Keratinocyte (primary cell): Measurements from ENCODE around the gene L3MBTL4.

Experiments
- EZH2 ChIP-seq: IDR thresholded peaks from one replicate; pipeline ENCODE4 v1.6.1; 2012; ENCODE audit warnings: inconsistent platforms, mild to moderate bottlenecking, low read length, moderate library complexity
- TF ChIP-seq, protein P1 (sequence below), 3 experiments: IDR thresholded peaks in 1 of 3; conservative IDR thresholded peaks in 1 of 3; optimal IDR thresholded peaks in 1 of 3; 2 replicates in 2 of 3; 3 replicates in 1 of 3; pipeline versions ENCODE3 to v1.5.1; 2011; ENCODE audit warnings: low read length in 3 of 3, mild to moderate bottlenecking in 3 of 3, moderate library complexity in 2 of 3, control low read depth in 1 of 3, inconsistent platforms in 1 of 3; ENCODE audit not compliant: insufficient read depth in 2 of 3; ENCODE audit errors: extremely low read depth in 1 of 3

DNA sequence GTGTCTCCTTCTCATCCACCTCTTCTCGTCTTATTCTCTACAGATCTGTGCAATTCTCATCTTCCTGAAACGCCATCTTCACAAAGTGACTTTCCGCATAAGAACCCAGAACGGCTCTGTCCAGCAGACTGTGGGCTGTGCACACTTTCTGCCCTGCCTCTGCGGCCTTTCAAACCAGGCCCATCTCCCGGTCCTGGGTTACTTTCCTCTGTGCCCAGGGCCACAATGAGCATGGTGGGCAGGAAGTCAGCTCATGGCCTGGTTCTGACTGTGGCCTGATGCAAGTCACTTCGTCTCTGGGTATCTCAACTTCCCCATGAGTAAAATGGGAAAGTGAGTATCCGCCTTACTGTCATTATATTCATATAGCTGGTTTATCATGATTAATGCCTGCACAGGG is 447.7 kb downstream of the L3MBTL4 start:
- TF ChIP-seq, protein P1, sequence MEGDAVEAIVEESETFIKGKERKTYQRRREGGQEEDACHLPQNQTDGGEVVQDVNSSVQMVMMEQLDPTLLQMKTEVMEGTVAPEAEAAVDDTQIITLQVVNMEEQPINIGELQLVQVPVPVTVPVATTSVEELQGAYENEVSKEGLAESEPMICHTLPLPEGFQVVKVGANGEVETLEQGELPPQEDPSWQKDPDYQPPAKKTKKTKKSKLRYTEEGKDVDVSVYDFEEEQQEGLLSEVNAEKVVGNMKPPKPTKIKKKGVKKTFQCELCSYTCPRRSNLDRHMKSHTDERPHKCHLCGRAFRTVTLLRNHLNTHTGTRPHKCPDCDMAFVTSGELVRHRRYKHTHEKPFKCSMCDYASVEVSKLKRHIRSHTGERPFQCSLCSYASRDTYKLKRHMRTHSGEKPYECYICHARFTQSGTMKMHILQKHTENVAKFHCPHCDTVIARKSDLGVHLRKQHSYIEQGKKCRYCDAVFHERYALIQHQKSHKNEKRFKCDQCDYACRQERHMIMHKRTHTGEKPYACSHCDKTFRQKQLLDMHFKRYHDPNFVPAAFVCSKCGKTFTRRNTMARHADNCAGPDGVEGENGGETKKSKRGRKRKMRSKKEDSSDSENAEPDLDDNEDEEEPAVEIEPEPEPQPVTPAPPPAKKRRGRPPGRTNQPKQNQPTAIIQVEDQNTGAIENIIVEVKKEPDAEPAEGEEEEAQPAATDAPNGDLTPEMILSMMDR (optimal IDR thresholded peaks at IDR 0.05 in 1 of 3, IDR thresholded peaks at IDR 0.05 in 1 of 3, conservative IDR thresholded peaks at IDR 0.05 in 1 of 3; ENCODE audit: extremely low read depth in 1 of 3, insufficient read depth in 2 of 3, low read length in 3 of 3), result no peak
- no peak for TF ChIP-seq EZH2
